GM18868 (cell line): ENCODE data around the gene ABHD8.

Source experiments
- ATAC-seq: cut with Tn5 transposase; IDR thresholded peaks from one replicate; pipeline ENCODE4 v1.9.1; 2021; ENCODE audit warnings: mild to moderate bottlenecking, moderate library complexity; ENCODE audit not compliant: unreplicated experiment

The ABHD8 gene, protein sequence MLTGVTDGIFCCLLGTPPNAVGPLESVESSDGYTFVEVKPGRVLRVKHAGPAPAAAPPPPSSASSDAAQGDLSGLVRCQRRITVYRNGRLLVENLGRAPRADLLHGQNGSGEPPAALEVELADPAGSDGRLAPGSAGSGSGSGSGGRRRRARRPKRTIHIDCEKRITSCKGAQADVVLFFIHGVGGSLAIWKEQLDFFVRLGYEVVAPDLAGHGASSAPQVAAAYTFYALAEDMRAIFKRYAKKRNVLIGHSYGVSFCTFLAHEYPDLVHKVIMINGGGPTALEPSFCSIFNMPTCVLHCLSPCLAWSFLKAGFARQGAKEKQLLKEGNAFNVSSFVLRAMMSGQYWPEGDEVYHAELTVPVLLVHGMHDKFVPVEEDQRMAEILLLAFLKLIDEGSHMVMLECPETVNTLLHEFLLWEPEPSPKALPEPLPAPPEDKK

DNA sequence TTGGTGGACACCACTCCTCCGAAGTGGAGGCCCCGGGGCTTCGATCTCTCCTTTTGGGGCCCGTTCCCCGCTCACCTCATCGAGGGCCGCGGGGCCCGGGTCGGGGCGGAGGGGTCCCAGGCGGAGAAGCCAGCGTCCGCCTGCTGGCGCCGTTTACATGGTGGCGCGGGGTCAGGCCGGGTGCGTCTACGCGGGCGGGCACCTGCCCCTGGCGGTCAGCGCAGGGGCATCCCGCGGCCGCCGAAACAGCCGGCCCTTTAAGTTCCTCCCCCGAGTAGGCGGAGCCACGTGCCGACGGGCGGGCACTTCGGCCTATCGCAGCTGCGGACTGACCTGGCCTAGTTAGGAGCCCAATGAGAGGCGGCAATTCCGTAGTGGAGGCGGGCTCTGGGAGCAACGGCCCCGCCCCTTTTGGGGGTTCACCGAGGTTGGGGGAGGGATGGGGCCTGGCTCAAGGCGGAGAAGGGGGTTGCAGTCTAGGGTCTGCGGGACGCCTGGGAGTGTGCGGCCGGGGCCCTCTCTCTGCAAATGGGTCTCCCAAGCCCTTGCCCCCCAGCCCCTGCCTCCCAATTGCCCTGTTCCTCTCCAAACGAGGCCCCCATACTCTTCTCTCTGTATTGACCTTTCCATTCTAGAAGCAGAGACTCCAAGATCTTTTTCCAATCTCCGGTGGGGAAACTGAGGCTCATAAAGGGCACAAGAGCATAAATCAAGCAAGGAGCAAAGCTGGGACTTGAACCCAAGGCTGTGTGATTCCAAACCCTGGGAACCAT lies at the start of gene ABHD8:
Gene ABHD8 (minus strand): TSS at position 259 of the 773 bp plus-strand sequence. CDS start 1,809 bp downstream, outside the sequence.
- peak; percentile 62 for ATAC-seq

GRCh38 chr19:17352608-17353280 lies 49.5 kb upstream of the ABHD8 start:
- ATAC-seq: no peak

- ATAC-seq: no peak
Measured at GRCh38 chr19:17351815-17352435, 48.7 kb upstream of the ABHD8 start.

DNA sequence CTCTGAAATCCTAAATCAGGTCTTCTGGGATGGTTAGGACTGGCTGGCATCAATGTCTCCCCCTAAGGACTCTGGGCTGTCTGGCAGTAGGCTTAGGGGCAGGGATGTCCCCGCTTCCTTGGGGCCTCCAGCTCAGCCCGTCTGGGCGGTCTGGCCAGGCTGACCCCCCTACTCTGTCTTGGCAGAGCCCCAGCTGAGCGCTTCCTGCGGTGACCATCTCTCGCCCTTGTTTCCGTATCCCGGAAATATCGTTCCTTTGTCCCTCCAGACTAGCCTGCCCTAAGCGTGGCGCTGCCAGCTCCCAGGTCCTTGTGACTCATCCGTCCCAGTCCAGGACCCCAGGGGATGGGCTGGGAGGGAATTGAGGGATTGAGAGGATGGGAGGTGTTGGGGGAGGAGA lies 45.5 kb upstream of the ABHD8 start:
- no peak for ATAC-seq

DNA sequence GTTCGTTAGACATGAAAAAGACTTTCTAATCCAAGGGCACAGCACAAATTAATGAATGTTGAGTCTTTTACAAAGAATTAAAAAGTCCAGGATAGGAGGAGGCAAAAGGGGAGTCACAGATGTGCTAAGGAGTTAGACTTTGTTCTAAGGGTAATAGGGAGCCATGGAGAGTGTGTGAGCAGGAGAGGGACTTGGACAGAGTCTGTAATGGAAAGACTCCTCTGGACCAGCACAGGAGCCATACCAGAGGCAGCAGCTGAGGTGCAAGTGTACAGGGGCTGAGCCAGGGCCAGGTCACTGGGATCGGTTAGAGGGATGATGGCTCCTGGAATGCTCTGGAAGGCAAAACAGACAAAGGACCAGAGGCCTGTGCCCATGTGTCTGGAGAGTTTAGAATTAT lies 44.7 kb upstream of the ABHD8 start:
- no peak for ATAC-seq

DNA sequence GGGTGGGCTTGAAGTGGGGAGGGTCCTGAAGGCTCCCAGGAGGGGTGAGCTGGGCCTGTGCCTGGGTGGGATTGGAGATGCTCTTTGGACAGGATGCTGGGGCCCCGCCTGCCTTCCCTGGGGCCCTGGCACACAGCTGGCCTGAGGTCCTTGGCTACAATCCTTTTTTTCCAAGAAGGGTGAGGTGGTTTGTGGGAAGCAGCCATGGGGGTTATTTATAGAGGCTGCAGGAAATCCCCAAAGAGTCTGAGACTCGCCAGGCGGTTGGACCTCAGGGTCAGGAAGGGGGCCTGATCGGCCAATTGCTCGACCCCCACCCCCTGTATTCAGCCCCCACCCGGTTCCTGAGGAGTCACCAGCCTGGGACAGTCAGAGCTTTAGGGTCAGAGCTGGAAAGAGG lies 44.1 kb upstream of the ABHD8 start:
- no peak for ATAC-seq

- peak; percentile 50 for ATAC-seq
Measured at GRCh38 chr19:17346109-17346671, 43.0 kb upstream of the ABHD8 start.

DNA sequence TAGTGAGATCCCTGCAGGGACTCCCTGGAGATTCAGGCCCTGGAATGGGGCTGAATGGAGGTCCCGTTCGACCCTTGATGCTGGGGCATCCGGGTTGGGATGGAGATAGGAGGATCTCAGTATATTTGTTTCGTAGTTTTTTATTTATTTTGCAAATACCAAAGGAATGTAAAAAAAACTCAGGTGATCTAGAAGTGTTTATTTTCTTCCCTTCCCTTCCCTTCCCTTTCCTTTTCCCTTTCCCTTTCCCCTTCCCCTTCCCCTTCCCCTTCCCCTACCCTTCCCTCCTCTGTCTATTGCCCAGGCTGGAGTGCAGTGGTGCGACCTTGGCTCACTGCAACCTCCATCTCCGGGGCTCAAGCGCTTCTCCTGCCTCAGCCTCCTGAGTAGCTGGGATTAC lies 38.6 kb upstream of the ABHD8 start:
- no peak for ATAC-seq

GRCh38 chr19:17341386-17341785 lies 38.2 kb upstream of the ABHD8 start:
- ATAC-seq: no peak

- no peak for ATAC-seq
Measured at GRCh38 chr19:17340871-17341357, 37.7 kb upstream of the ABHD8 start.

- ATAC-seq: no peak
Measured at GRCh38 chr19:17340302-17340870, 37.2 kb upstream of the ABHD8 start.

- no peak for ATAC-seq
Measured at GRCh38 chr19:17339088-17339741, 36.0 kb upstream of the ABHD8 start.

DNA sequence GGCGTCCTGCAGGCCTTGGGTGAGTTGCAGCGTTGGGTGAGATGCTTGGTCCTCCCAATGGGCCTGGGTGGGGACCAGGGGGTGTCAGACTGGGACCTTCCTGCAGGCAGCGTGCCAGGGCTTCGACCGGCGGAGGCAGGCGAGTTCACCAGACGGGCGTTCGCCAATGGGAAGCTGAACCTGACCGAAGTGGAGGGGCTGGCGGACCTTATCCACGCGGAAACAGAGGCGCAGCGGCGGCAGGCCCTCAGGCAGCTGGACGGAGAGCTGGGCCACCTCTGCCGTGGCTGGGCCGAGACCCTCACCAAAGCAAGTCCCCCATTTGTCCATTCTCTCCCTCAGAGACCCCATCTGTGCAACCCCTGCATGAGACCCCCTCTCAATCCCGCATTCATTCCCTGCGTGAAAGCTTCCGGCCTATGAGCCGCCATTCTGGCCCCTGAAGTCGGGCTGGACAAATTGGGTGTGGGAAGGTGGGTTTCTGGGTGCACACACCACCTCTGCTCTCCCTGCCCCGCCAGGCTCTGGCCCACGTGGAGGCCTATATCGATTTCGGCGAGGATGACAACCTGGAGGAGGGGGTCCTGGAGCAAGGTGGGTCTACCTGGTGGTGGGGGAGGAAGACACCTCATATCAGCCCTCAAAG lies 35.3 kb upstream of the ABHD8 start:
- ATAC-seq: no peak

GRCh38 chr19:17337675-17338432 lies 34.6 kb upstream of the ABHD8 start:
- ATAC-seq: no peak

DNA sequence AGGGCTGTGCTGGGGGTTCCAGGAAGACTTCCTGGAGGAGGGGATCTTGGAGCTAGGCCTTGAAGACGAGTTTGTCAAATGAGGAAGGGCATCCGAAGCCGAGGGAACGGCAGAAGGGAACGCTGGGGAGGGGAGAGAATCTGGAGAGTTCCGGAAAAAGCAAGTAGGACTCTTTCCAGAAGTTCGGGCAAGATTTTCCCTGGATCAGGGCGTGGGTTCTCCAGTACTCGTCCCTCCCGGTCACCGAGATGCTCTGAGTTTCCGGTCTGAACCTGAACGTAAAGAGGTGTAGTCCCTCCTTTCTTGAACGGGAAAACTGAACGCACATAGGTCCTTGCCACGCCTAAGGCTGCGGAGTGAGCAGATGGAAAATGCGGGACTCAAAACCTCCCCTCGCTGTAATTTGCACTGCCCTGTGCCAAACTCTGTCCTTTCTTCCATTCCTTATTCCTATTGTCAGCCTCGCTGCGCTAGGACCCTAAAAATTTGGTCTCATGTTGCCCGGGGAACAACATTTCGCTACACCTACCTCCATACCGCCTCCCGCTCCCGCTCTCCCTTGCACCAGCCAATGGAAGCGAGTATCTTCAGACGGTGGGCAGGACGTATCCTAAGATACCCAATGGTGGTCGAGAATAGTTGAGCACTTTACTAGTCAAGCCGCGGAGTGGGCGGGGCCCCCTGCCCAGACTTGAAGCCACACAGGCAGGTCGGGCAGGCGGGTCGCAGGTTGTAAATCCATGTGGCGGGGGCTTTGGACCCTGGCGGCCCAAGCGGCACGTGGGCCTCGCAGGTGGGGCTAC lies 33.8 kb upstream of the ABHD8 start, which contains the start of gene GTPBP3:
Gene GTPBP3 (plus strand): TSS at position 682 of the 803 bp plus-strand sequence. CDS start 59 bp downstream, at position 741.
- ATAC-seq: peak; percentile 75

DNA sequence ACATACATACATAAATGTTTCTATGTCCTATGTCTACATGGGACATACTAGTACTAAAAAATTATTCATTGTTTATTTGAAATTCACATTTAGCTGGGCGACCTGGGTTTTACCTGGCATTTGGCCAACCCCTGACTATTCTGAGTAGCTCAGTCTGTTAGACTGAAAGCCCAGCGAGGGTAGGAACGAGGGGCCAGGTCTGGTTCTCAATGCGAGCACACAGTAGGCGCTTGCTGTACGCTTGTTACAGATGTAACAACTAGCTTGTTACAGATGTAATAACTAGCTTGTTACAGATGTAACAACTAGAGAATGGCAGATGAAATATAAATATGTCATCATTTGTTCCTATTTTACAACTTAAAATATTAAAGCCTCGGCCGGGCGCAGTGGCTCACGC lies 32.4 kb upstream of the ABHD8 start:
- ATAC-seq: no peak
